Endodermal cell (in vitro differentiated cells): ENCODE measurements around the gene MAML1. TPM values are rescaled to one million over a fixed set of nuclear protein-coding genes. Genes with fewer than 3 reads are reported as not detected.

Experiments
- DNase-seq: peaks from one replicate; pipeline ENCODE4 v3.0.0-alpha.2; 2017
- H3K27ac ChIP-seq: 2 replicates; pipeline ENCODE4 v1.5.1; 2013; ENCODE audit warnings: mild to moderate bottlenecking, low read depth, low read length, moderate library complexity
- H3K27me3 ChIP-seq: 2 replicates; pipeline ENCODE4 v1.6.1; 2013; ENCODE audit warnings: mild to moderate bottlenecking, low read length, moderate library complexity; ENCODE audit not compliant: insufficient read depth, control insufficient read depth, poor library complexity, severe bottlenecking
- H3K36me3 ChIP-seq: 2 replicates; pipeline ENCODE4 v1.7.0; 2013; ENCODE audit warnings: mild to moderate bottlenecking, low read length, moderate library complexity; ENCODE audit not compliant: control insufficient read depth, insufficient read depth
- H3K4me1 ChIP-seq: one replicate; pipeline ENCODE4 v1.7.0; 2013; ENCODE audit warnings: low read length; ENCODE audit not compliant: control insufficient read depth, insufficient read depth
- H3K4me3 ChIP-seq: 2 replicates; pipeline ENCODE4 v1.5.1; 2013; ENCODE audit warnings: mild to moderate bottlenecking, low read length, moderate library complexity
- H3K9ac ChIP-seq: 2 replicates; pipeline ENCODE4 v1.6.1; 2013; ENCODE audit warnings: mild to moderate bottlenecking, low read length, moderate library complexity; ENCODE audit not compliant: poor library complexity, severe bottlenecking; ENCODE audit errors: extremely low read depth
- H3K9me3 ChIP-seq: 2 replicates; pipeline ENCODE4 v1.6.1; 2013; ENCODE audit warnings: mild to moderate bottlenecking, low read length, moderate library complexity; ENCODE audit not compliant: control insufficient read depth
- H3K27ac Mint-ChIP-seq: 2 replicates; pipeline ENCODE4 v1.8.0; 2020; ENCODE audit warnings: mixed read lengths
- H3K27me3 Mint-ChIP-seq: 2 replicates; pipeline ENCODE4 v1.8.0; 2021; ENCODE audit warnings: mild to moderate bottlenecking, mixed read lengths; ENCODE audit not compliant: insufficient read depth
- H3K36me3 Mint-ChIP-seq: 2 replicates; pipeline ENCODE4 v1.8.0; 2020; ENCODE audit warnings: low read depth, mixed read lengths
- H3K4me1 Mint-ChIP-seq: 2 replicates; pipeline ENCODE4 v1.8.0; 2020; ENCODE audit warnings: mixed read lengths
- H3K4me3 Mint-ChIP-seq: 2 replicates; pipeline ENCODE4 v1.8.0; 2020; ENCODE audit warnings: mild to moderate bottlenecking, moderate library complexity, mixed read lengths
- H3K9me3 Mint-ChIP-seq: 2 replicates; pipeline ENCODE4 v1.8.0; 2020; ENCODE audit warnings: mild to moderate bottlenecking, mixed read lengths
- WGBS, 2 experiments: methylation state at CpG; one replicate each; pipeline versions ENCODE4 v1.1.5 to v1.1.7; 2013; ENCODE audit warnings: missing lambda C conversion rate in 2 of 2, mixed read lengths in 1 of 2; ENCODE audit not compliant: insufficient coverage in 1 of 2, insufficient read length in 1 of 2; 5-methylcytosine and 5-hydroxymethylcytosine counted together
- total RNA-seq, 2 donors: library from RNA; stranded (reverse); fragmentation: NEBNext Ultra II Directional in 1 of 2; extraction: Animal tissue kit (Norgen Biotek cat#: 25700) in 1 of 2; gene quantifications; 2 replicates in 1 of 2; 3 replicates in 1 of 2; pipeline ENCODE4 v1.2.1, GENCODE V29; 2021
- TF ChIP-seq, protein P1 (sequence below): fragments of 200-600 bp; sonication (generic); conservative IDR thresholded peaks from 2 replicates; pipeline ENCODE4 v1.5.0; 2021; ENCODE audit warnings: antibody characterized with exemption, mild to moderate bottlenecking

The MAML1 gene
- total RNA-seq, 2 donors from 2014 or later = 38.9 to 41.4 TPM

DNA sequence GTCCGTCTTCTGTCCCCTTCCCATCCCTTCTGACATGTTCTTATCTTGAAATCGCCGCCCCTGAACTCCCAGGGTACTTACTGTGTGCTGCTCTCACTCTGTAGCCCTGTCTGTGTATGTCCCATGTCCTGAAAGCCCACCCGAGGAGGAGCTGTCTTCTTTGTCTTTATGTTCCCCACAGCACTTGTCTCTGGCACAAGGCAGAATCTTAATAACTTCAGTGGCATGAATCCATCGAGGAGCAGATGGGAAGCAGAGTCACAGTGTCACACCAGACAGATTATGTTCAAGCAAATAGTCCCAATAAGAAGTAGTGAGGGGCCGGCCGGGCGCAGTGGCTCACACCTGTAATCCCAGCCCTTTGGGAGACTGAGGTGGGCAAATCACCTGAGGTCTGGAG is 31.4 kb downstream of the MAML1 start:
- H3K27ac ChIP-seq = no peak overlapping the region
- H3K27ac Mint-ChIP-seq = peak overlapping the region; percentile 12

DNA sequence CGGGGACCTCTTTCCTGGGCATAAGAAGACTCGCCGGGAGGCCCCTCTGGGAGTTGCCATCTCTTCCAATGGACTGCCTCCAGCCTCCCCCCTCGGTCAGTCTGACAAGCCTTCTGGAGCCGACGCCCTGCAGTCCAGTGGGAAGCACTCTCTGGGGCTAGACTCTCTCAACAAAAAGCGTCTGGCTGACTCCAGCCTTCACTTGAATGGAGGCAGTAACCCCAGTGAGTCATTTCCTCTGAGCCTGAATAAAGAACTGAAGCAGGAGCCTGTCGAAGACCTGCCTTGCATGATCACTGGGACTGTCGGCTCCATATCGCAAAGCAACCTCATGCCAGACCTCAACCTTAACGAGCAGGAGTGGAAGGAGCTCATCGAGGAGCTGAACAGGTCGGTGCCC is 32.8 kb downstream of the MAML1 start:
- no peaks in the 10 kb centered on the region for H3K9me3 Mint-ChIP-seq
- no peak overlapping the region for H3K9ac ChIP-seq
- WGBS, 2 experiments = 83 to 94% methylated on average over 11 to 13 of the region's 13 CpGs
- no peaks in the 10 kb centered on the region for H3K27me3 Mint-ChIP-seq
- H3K36me3 Mint-ChIP-seq = peaks cover 38% of the 10 kb centered on the region
- peaks cover 11% of the 10 kb centered on the region for H3K4me1 ChIP-seq
- H3K27me3 ChIP-seq = no peaks in the 10 kb centered on the region
- H3K9me3 ChIP-seq = no peaks in the 10 kb centered on the region
- H3K4me3 Mint-ChIP-seq = no peak overlapping the region
- TF ChIP-seq, protein P1, sequence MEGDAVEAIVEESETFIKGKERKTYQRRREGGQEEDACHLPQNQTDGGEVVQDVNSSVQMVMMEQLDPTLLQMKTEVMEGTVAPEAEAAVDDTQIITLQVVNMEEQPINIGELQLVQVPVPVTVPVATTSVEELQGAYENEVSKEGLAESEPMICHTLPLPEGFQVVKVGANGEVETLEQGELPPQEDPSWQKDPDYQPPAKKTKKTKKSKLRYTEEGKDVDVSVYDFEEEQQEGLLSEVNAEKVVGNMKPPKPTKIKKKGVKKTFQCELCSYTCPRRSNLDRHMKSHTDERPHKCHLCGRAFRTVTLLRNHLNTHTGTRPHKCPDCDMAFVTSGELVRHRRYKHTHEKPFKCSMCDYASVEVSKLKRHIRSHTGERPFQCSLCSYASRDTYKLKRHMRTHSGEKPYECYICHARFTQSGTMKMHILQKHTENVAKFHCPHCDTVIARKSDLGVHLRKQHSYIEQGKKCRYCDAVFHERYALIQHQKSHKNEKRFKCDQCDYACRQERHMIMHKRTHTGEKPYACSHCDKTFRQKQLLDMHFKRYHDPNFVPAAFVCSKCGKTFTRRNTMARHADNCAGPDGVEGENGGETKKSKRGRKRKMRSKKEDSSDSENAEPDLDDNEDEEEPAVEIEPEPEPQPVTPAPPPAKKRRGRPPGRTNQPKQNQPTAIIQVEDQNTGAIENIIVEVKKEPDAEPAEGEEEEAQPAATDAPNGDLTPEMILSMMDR = no peak
- H3K27ac ChIP-seq = peak overlapping the region; percentile 65
- H3K4me1 Mint-ChIP-seq = peaks cover 44% of the 10 kb centered on the region
- peak overlapping the region; percentile 77 for H3K27ac Mint-ChIP-seq
- no peak overlapping the region for H3K4me3 ChIP-seq
- DNase-seq = no peak
- peaks cover 44% of the 10 kb centered on the region for H3K36me3 ChIP-seq

More for the DNA sequence above, 31.4 kb downstream of the MAML1 start:
- no peaks in the 10 kb centered on the region for H3K27me3 ChIP-seq
- H3K9ac ChIP-seq = no peak overlapping the region
- Mint-ChIP-seq H3K4me3 (no peak overlapping the region), H3K9me3 (no peaks in the 10 kb centered on the region), H3K27me3 (no peaks in the 10 kb centered on the region), H3K36me3 (peaks cover 28% of the 10 kb centered on the region), H3K4me1 (peaks cover 47% of the 10 kb centered on the region)
- 79 to 80% methylated on average over 8 of the region's 8 CpGs for WGBS, 2 experiments
- H3K9me3 ChIP-seq = no peaks in the 10 kb centered on the region
- H3K36me3 ChIP-seq = peaks cover 33% of the 10 kb centered on the region
- peaks cover 11% of the 10 kb centered on the region for H3K4me1 ChIP-seq
- TF ChIP-seq, protein P1 = no peak
- no peak overlapping the region for H3K4me3 ChIP-seq
- DNase-seq = no peak

DNA sequence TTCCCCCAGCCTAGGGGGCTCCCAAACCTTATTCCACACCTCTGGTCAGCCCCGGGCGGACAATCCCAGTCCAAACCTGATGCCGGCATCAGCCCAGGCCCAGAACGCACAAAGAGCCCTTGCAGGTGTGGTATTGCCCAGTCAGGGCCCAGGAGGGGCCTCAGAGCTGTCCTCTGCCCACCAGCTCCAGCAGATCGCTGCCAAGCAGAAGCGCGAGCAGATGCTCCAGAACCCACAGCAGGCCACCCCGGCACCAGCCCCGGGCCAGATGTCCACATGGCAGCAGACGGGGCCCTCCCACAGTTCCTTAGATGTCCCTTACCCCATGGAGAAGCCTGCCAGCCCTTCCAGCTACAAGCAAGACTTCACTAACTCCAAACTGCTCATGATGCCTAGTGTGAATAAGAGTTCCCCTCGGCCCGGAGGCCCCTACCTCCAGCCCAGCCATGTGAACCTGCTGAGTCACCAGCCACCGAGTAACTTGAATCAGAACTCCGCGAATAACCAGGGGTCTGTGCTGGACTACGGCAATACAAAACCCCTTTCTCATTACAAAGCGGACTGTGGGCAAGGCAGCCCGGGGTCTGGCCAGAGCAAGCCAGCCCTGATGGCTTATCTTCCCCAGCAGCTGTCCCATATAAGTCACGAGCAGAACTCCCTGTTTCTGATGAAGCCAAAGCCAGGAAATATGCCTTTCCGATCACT is 33.6 kb downstream of the MAML1 start:
- no peak overlapping the region for H3K4me3 Mint-ChIP-seq
- H3K4me3 ChIP-seq = no peak overlapping the region

More for the DNA sequence above, 33.6 kb downstream of the MAML1 start:
- Mint-ChIP-seq H3K4me1 (peaks cover 44% of the 10 kb centered on the region), H3K27ac (peak overlapping the region; percentile 86), H3K27me3 (no peaks in the 10 kb centered on the region), H3K36me3 (peaks cover 46% of the 10 kb centered on the region), H3K9me3 (no peaks in the 10 kb centered on the region)
- 88 to 94% methylated on average over 12 to 20 of the region's 20 CpGs for WGBS, 2 experiments
- Histone ChIP-seq H3K9me3 (no peaks in the 10 kb centered on the region), H3K36me3 (peaks cover 51% of the 10 kb centered on the region), H3K9ac (no peak overlapping the region), H3K27me3 (no peaks in the 10 kb centered on the region), H3K27ac (peak overlapping the region; percentile 65), H3K4me1 (peaks cover 11% of the 10 kb centered on the region)
- TF ChIP-seq, protein P1 = no peak
- DNase-seq = no peak
